SKM-1 (cell line): ENCODE measurements around the gene OR5AU1.

Experiments used
- DNase-seq: peaks from one replicate; lab custom pipeline; 2025; ENCODE audit not compliant: unreplicated experiment; lab: John Stamatoyannopoulos, UW

Gene OR5AU1

GRCh38 chr14:21155963-21156362 is at the start of gene OR5AU1:
TSS of gene OR5AU1 (minus strand) at chr14:21156063. CDS start at chr14:21155872, 191 bp downstream.
- DNase-seq = no peak

DNA sequence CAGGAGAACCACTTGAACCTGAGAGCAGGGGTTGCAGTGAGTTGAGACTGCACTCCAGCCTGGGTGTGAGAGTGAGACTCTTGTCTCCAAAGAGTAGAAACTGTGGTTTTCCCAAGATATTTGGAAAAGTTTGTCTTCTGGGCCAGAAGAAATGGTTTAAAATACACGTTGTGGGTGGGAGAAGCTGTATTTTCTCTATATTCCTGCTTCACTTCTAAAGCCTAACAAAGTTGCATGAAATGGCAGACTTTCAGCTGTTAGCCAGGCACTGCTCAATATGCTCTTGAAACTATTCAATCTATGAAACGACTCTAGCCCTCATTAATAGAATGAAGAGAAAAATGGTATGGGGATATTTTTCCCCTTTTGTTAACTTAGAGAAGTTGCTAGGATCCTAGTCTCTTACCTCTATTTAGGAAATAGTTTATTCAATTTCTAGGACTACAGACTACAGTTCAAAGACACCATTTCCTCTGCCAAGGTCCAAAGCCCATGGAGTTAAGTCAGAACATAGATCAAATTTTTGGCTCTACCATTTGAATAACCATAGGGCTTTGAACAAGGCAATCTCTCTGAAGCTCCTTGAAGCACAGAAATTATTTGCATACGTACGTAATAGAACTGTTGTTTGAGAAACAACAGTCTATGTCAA is 49.3 kb upstream of the OR5AU1 start:
- no peak for DNase-seq

- no peak for DNase-seq
Measured at GRCh38 chr14:21204167-21205025, 48.5 kb upstream of the OR5AU1 start.

- DNase-seq = no peak
Measured at GRCh38 chr14:21203470-21204166, 47.8 kb upstream of the OR5AU1 start.

DNA sequence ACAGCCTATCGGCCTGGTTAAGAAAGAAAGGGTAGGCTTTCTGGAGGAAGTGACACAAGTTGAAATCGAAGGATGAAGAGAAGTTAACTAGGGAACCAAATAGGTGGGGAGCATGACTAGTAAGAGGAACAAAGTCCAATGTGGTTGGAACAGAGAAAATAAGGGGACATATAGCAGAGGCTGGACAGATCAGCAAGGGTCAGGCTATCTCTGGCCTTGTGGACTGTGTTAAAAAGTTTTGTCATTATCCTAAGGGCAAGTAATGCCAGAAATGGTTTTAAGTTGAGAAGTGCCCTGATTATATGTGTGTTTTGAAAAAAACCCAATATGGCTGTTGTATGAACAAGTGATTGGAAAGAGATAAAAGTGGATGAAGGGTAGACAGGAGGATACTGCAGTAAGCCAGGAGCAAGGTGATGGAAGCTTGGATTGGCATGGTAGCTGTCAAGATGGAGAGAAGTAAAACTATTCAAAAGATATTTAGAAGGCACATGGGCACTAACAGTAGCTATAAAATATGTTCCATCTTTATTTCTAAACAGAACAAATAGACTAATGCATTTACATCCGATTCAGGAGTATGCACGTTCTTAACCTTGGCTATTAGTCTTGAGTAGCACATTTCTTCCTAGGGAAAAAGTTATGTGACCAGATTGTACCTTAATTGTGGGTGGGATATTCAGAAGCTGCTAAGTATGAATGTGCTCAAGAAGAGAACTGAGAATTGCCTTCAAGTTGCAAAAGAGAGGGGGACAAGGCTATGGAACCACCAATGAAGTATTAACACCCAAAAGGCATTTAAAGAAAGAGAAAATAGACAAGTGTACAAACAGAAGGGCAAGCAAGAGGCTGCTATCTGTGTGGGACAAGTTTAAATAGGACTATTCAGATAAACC is 46.8 kb upstream of the OR5AU1 start:
- DNase-seq = no peak

DNA sequence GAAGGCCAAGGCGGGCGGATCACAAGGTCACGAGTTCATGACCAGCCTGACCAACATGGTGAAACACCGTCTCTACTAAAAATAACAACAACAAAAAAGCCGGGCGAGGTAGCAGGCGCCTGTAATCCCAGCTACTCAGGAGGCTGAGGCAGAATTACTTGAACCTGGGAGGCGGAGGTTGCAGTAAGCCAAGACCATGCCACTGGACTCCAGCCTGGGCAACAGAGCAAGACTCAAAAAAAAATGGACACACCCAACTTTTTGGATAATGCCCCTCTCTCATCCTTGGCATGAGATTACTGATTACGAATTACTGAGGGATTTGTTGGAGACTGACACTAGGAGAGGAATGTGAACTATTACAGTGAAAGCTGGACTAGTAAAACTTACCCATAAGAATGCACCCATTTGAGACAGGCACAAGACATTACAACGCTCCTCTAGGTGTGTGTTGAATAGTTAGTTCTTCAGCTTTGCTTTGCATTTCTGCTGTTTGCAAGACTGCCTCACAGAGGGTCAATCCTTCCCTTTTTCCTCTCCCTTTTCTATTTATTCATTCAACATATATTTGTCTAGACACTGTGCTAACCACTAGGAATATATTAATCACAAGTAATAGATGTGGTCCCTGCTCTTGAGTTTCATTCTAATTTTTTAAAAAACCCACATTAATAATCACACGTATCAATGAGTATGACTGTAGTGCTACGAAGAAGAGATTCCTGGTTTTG is 46.0 kb upstream of the OR5AU1 start:
- no peak for DNase-seq

DNA sequence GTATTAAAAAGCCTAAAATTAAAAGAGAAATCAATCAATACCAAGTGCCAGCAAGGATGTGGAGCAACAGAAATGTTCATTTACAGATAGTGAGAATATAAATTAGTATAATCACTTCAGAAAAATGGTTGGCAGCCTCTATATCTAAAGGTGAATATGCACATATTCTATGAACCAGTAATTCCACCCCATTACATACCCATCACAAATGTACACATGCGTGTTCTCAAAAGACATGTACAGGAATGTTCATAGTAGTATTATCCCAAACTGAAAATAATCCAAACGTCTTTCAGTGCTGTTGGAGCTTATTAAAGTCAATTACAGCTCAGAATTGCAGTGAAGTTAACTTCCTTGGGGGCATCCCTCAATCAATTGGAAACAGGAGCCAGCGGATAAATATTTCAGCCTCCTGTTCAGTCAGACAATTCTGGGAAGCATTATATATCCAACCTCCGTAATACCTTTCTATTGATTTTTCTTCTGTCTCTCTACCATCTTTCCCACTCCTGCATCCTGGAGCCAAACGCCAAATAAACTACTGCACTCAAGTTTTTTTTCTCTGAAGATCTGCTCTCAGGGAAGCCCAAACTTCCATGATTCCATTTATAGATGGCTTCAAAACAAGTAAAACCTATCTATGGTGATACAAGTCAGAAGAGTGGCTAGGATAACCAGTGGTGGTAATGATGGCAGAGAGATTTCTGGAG is 45.0 kb upstream of the OR5AU1 start:
- DNase-seq = no peak

- no peak for DNase-seq
Measured at GRCh38 chr14:21199611-21200560, 44.0 kb upstream of the OR5AU1 start.

DNA sequence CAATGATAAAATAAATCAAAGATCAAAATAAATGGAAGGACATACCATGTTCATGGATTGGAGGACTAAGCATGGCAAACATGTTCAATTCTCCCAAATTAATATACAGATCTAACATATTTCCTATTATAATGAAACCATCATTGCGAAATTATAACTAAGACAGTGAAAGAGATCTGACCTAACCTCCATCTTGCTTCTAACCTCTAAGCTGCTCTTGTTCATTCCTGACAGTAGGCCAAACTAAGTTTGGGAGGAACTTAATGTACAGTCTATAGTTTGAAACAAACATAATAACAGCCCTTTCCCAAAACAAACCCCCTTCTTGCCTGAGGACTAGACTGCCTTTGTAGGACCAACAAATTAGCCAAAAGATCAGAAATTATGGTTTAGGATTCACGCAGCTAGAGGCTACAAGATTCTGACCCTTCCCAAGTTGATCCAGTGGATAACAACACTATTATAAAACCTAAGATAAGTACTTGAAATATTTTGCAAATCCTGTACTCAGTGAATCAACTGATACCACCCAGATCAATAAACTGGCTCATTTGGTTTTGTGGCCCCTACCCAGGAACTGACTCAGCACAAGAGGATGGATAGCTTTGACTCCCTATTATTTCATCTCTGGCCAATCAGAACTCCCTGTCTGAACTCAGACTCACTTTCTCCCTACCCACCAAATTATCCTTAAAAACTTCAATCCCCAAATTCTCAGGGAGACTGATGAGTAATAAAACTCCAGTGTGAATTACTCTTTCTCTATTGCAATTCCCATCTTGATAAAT is 41.7 kb upstream of the OR5AU1 start:
- no peak for DNase-seq

- no peak for DNase-seq
Measured at GRCh38 chr14:21194597-21194996, 38.7 kb upstream of the OR5AU1 start.

- no peak for DNase-seq
Measured at GRCh38 chr14:21192875-21193535, 37.1 kb upstream of the OR5AU1 start.

- DNase-seq = no peak
Measured at GRCh38 chr14:21192447-21192822, 36.6 kb upstream of the OR5AU1 start.

- DNase-seq = no peak
Measured at GRCh38 chr14:21191809-21192446, 36.1 kb upstream of the OR5AU1 start.

DNA sequence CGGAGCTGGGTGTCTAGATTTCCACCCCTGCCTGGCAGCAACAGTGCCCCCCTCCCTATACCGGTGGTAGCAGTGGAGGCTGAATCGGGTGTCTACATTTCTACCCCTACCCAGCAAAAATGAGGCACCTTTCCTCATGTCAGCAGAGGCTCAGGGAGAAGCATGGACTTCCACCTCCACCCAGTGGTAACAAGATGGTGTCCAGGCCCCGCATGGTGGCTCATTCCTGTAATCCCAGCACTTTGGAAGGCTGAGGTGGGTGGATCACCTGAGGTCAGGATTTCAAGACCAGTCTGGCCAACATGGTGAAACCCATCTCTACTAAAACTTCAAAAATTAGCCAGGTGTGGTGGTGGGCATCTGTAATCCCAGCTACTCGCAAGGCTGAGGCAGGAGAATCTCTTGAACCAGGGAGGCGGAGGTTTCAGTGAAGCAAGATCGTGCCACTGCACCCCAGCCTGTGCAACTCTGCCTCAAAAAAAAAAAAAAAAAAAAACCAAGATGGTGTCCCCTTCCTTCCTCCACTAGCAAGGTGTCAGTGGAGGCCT is 35.5 kb upstream of the OR5AU1 start:
- DNase-seq = no peak

GRCh38 chr14:21185491-21185890 is 29.6 kb upstream of the OR5AU1 start:
- no peak for DNase-seq

DNA sequence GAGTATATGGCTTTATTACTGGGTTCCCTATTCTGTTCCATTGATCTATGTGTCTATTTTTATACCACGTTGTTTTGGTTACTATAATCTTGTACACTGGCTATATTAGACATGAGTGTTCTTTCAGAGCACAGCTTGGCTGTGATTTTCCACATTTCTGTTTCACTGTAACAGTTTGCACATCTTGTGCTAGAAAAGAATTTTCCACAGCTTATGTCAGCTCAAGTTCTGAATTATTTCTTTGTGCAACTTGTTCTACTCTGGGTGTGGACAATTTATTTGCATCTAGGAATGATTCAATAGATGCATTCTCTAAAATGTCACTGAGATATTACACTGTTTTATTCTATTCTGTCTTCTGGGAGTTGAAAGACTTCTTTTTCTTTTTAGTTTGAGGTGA is 28.4 kb upstream of the OR5AU1 start:
- DNase-seq = no peak
